ENCODE data around the gene BCL3.
"Not testable (repeated sequence)": the region's sequence is repeated elsewhere in the genome, so short reads cannot be mapped to it uniquely, and the experiment has no call there.

The BCL3 gene

GRCh38 chr19:44748426-44749254 lies at the start of gene BCL3:
BCL3 (plus strand) TSS chr19:44748708; CDS start chr19:44748791, 83 bp downstream.
- DNase-seq (ENCODE audit: low read depth in 2 of 2, low spot score in 1 of 2): peak in 1 of 2 donors; percentile 65

- DNase-seq (ENCODE audit: low read depth in 2 of 2, low spot score in 1 of 2): no peak
These were observed 48.0 kb upstream of the BCL3 start for GRCh38 chr19:44700547-44700946.

DNA sequence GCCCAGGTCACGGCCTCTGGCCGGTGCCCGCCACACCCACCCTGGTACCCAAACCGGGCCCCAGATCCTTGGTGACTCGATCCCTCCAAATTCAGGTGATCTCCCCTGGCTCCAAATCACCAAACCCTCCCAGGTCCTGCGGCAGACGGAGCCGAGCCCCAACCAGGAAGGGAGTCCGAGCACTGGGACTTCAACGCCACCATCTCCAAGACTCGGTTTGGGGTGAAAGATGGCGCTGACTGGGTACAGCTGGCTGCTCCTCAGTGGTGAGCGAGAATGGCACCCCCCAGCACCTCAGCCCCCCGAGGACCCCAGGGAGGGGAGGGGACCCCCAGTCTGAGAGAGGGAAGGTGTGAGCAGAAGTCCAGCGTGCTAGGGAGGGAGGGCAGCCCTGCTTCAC lies 47.3 kb upstream of the BCL3 start:
- no peak for DNase-seq (ENCODE audit: low read depth in 2 of 2, low spot score in 1 of 2)

GRCh38 chr19:44702551-44703176 lies 45.8 kb upstream of the BCL3 start:
- no peak for DNase-seq (ENCODE audit: low read depth in 2 of 2, low spot score in 1 of 2)

- DNase-seq (ENCODE audit: low read depth in 2 of 2, low spot score in 1 of 2): no peak
These were observed 45.0 kb upstream of the BCL3 start for GRCh38 chr19:44703336-44704078.

DNA sequence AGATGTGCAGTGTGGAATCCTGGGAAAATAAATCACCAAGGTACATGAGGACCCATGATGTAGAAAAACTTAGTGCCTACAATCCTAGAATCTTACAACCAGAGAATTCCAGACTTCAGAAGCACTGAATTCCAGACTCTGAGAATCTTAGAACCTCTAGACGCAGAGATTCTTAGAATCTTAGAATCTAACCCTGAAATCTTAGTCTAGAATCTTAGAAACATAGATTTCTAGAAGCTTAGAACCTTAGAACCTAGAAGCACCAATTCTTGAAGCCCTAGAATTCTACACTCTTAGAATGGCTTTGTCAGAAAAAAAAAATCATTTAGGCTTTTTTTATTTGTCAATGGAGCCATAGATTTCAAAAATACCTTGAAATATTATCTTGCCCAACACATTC lies 43.5 kb upstream of the BCL3 start:
- DNase-seq (ENCODE audit: low read depth in 2 of 2, low spot score in 1 of 2): no peak

- DNase-seq (ENCODE audit: low read depth in 2 of 2, low spot score in 1 of 2): no peak
These were observed 43.0 kb upstream of the BCL3 start for GRCh38 chr19:44705502-44706010.

- no peak for DNase-seq (ENCODE audit: low read depth in 2 of 2, low spot score in 1 of 2)
These were observed 41.8 kb upstream of the BCL3 start for GRCh38 chr19:44706506-44707236.

DNA sequence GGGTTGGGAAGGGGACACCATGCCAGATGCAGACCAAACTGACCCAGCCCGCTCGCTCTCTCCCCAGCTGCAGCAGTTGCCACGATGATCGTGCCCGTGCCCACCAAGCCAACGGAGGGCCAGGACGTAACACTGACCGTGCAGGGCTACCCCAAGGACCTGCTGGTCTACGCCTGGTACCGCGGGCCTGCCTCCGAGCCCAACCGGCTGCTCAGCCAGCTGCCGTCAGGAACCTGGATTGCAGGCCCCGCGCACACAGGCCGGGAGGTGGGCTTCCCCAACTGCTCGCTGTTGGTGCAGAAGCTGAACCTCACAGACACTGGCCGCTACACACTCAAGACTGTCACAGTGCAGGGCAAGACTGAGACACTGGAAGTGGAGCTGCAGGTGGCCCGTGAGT lies 40.7 kb upstream of the BCL3 start:
- DNase-seq (ENCODE audit: low read depth in 2 of 2, low spot score in 1 of 2): no peak

GRCh38 chr19:44708940-44709339 lies 39.6 kb upstream of the BCL3 start:
- no peak for DNase-seq (ENCODE audit: low read depth in 2 of 2, low spot score in 1 of 2)

DNA sequence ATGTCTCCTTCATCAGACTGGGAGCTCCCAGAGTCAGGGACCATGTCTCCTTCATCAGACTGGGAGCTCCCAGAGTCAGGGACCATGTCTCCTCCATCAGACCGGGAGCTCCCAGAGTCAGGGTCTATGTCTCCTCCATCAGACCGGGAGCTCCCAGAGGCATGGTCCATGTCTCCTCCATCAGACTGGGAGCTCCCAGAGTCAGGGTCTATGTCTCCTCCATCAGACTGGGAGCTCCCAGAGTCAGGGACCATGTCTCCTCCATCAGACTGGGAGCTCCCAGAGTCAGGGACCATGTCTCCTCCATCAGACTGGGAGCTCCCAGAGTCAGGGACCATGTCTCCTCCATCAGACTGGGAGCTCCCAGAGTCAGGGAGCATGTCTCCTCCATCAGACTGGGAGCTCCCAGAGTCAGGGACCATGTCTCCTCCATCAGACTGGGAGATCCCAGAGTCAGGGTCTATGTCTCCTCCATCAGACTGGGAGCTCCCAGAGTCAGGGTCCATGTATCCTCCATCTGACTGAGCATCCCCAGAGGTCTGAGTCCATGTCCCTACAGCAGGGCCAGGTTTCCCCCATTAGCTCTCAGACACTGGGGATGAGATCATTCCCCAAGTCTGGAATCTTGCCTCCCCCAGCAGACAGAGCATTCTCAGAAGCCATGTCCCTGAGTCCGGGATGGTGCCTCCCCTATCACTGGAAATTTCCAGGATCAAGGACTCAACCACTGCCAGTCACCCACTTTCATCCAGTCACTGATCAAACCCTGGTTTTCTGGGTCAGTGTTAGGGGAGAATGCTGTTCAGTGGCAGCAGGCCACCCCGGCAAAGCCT lies 38.9 kb upstream of the BCL3 start:
- DNase-seq (ENCODE audit: low read depth in 2 of 2, low spot score in 1 of 2): not testable (repeated sequence)

DNA sequence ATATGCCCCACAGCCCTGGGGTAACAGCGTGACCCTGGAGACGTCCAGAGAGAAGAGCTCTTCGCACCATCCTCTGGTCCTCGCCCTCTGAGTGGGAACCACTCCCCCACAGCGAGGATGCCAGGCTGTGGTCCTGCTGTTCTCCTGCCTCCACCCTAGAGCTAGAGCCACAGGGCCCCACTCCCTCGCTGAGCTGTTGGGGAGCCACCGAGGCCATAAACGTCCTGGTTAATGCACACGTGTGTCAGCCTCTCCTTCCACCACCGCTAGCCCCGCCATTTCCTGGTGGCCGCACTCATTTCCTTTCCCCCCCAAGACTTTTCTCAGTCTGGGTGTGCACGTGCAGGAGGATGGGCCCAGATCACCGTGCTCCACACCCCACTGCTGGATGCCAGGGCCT lies 38.0 kb upstream of the BCL3 start:
- no peak for DNase-seq (ENCODE audit: low read depth in 2 of 2, low spot score in 1 of 2)

DNA sequence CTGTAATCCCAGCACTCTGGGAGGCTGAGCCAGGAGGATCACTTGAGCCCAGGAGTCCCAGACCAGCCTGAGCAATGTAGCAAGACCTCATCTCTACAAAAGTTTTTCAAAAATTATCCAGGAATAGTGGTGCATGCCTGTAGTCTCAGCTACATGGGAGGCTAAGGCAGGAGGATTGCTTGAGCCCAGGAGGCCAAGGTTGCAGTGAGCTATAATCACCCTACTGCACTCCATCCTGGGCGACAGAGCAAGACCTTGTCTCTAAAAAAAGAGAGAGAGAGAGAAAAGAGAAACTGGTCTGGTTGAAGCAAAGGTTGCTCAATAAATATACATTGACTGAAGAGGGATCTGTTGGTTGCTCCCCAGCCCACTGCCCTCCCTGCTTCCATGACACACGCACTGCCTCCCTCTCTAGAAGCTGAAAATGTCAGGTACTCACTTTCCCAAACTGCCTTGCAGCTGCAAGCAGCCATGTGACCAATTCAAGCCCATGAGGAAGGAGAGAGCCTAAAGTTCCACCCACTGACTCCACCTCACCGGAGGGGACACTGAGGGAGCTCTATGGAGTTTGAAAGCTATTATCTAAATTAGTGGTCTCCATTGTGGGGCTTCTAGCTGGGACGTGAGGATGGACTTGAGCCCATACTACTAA lies 35.5 kb upstream of the BCL3 start:
- DNase-seq (ENCODE audit: low read depth in 2 of 2, low spot score in 1 of 2): no peak

DNA sequence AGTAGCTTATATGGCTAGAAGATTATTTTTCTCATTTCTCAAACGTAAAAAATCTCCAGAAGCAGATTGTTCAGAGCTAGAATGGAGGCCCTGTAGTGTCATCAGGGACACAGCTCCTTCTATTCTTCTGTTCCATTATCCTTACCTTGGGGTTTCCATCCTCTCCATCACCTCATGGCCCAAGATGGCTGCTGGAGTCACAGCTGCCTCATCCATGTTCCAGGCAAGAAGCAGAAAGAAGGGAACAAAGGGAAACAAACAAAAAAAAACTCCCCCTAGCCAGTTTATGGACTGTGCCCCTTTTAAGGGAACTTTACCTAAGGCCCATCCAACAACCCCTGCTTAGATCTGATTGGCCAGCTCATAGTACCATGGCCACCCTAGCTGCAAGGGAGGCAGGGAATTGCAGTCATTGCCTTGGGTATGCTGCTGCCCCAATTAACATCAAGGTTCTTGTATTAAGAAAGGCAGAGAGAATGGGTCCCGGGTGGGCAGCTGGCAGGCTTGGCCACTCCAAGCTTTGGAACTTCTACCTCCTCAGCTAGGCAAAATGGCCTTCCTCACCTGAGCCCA lies 33.8 kb upstream of the BCL3 start:
- DNase-seq (ENCODE audit: low read depth in 2 of 2, low spot score in 1 of 2): no peak

DNA sequence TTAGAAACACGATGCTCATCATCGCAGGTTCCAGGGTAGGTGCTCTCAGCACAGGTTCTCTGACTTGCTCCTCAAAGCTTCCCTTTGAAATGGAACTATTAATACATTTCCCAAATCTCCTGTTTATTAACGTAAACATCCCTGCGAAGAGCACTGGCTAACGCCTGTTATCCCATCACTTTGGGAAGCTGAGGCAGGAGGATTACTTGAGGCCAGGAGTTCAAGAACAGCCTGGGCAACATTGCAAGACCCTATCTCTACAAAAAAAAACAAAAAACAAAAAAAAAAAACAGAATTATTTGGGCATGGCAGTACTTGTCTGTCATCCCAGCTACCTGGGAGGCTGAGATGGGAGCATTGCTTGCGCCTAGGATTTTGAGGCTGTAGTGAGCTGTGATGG lies 30.9 kb upstream of the BCL3 start:
- DNase-seq (ENCODE audit: low read depth in 2 of 2, low spot score in 1 of 2): no peak

DNA sequence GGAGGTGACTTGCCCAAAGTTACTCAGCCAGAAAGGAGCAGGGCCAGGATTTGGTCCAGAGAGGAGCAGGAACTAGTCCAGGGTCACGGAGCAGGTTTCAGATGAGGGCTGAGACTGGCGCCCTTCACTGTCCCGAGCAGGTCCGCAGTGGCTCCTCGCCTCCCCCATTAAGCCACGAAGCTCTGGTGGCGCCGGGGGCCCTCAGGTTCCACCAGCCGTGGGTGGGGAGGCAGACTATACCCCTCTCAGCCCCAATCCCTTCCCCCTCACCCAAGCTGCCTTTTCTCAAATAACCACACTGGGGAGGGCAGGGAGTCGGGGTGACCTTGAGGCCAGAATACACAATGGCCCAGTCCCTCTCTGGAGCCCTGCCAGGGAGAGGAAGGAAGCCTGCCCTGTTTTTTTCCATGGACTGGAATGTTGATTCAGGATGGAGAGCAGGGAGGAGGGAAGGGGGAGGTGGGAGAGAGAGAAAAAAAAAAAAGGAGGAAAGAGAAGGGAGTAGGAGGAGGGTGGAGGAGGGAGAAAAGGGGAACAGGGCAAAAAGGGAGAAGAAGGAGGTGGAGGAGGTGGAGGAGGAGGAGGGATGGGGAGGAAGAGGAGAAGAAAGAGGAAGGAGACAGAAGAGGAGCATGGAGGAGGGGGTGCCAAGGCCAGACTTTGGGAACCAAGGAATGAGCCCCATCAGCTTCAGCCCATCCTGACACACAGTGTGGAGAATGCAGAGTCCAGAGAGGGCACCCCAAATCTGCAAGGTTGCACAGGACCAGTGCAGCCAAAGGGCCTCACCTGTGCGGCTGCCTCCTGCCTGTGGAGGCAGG lies 29.9 kb upstream of the BCL3 start:
- DNase-seq (ENCODE audit: low read depth in 2 of 2, low spot score in 1 of 2): no peak

DNA sequence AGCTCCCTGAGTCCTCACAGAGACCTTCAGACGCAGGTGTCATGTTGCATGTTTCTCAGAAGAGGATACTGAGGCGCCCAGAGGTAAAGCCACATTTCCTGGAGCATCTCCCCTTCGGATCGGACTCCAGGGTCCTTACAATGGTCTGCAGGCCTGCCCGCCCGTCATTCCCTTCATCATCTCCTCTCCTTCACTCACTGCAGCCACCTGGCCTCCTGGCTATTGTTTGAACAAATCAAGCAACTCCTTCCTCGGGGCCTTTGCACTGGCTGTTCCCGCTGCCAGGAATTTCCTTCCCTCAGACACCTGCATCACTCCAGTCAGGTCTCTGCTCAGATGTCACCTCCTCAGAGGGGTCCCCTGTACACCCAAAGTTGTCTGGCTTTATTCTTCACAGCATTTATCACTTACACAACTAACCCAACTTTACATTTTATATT lies 29.2 kb upstream of the BCL3 start:
- DNase-seq (ENCODE audit: low read depth in 2 of 2, low spot score in 1 of 2): no peak

GRCh38 chr19:44720396-44720795 lies 28.1 kb upstream of the BCL3 start:
- DNase-seq (ENCODE audit: low read depth in 2 of 2, low spot score in 1 of 2): not testable (repeated sequence)

Measured in stimulated activated CD8-positive, alpha-beta memory T cell treated with anti-CD3 and anti-CD28 coated beads, Interleukin-4, amount 100 ng/mL, for 4 hours (primary cell).